ENCODE results near the gene CLEC4C.

The CLEC4C gene

DNA sequence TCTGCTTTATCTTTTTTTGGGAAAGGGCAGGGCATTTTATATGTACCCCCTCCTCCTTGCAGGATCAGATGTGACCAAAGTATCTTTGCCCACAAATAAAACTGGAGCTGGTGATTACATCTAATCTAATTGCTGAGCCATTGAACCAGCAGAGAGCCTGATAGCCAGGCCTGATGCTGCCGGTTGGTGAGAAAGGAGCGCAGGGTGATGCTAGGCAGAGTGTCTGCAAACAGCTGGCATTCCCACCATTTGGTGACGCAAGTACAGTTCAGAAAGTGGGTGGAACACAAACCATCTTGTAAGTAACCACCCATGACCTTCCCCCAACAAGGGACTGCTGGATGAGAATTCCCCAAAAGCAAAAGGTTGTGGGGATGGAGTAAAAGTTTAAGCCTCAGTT, 23.2 kb downstream of the CLEC4C start:
- DNase-seq (ENCODE audit: low read depth) = no peak

DNA sequence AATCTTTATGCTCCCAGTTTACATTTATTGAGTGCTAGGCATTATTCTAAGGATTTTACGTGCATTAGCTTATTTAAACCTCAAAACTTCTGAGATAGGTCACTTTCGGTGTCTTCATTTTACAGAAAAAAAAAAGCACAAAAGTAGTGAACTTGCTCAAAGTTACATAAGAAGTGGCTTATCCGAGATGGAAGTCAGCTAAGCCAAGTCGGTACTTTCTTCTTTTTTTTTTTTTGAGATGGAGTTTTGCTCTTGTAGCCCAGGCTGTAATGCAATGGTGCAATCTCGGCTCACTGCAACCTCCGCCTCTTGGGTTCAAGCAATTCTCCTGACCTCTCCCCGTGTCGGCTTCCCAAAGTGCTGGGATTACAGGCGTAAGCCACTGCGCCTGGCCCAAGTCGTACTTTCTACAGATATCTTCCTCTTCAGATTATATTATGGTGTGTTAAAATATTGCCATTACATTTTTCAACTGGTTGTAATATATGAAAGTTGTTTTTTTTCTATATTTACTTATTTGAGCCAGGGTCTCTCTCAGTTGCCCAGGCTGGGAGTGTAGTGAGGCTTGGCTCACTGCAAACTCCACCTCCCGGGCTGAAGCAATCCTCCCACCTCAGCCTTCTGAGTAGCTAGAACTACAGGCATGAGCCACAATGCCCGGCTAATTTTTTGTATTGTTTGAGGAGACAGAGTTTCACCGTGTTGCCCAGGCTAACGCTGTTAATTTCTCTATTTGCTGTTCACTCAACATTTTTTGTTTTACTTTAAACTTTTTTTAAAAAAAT, 27.0 kb downstream of the CLEC4C start:
- DNase-seq (ENCODE audit: low read depth) = no peak

DNA sequence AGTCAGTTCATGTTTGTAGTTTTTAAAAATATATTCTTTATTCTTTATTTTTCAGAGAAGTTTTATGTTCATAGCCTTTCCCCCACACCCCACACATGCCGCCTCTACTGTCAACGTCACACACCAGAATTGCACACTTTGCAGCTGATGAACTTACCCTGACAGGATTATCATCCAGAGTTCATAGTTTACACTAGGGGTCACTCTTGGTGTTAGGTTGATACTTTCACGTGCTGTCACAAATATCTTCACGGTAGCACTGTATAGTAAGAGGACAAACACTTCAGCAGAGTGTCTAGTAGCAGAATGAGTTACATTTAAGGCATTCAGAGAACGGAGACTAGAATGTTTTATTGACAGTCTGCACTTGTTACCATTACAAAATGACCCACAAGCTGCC, 30.8 kb downstream of the CLEC4C start:
- DNase-seq (ENCODE audit: low read depth) = no peak

DNA sequence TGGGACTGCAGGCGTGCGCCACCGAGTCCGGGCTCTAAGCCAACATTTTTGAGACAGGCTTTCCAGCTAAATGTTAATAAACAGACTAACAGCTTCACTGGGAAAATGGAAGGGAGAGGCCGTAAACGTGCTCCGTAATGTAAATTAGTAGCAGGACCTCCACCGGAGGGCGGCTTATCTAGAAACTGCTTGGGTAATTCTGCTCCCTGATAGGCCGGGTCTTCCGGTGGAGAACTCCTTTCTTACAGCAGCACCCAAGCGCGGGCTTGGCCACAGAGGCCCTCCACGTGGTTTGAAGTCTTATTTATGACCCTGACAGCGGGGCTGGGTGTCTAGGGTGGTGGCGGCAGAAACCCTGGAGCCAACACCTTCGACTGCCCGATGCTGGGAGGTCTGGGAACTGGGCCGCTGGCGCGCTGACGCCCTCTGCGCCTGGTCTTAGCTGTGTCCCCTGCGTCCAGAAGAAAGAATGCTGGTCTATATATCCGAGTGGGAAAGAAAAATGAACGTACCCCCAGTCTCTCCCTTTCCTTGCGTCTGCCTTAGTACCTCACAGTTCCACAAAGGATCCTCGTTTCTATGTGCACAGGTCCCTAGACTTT, 34.2 kb downstream of the CLEC4C start:
- DNase-seq (ENCODE audit: low read depth) = no peak

DNA sequence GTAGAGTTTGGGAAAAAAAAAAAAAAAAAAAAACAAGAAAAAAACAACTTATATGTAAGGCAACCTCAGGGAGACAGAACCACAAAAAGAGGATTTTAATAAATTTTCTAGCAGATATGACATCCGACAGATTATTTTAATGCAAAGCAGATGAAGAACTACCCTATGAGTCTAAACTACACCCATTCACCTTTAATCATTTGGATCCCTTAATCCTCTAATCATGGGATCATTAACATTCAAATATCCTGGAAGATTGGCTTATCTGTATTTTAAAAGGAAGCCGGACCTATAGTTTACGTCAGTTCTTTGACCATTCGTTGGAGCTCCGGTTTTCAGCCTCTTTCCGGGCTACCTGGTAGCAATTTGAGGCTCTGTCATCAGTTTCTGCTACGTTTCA, 36.0 kb downstream of the CLEC4C start, which contains the start of gene DPPA3:
TSS of gene DPPA3 (plus strand) at position 301 of the 400 bp plus-strand sequence. CDS start 138 bp downstream, outside the sequence.
- no peak for DNase-seq (ENCODE audit: low read depth)

DNA sequence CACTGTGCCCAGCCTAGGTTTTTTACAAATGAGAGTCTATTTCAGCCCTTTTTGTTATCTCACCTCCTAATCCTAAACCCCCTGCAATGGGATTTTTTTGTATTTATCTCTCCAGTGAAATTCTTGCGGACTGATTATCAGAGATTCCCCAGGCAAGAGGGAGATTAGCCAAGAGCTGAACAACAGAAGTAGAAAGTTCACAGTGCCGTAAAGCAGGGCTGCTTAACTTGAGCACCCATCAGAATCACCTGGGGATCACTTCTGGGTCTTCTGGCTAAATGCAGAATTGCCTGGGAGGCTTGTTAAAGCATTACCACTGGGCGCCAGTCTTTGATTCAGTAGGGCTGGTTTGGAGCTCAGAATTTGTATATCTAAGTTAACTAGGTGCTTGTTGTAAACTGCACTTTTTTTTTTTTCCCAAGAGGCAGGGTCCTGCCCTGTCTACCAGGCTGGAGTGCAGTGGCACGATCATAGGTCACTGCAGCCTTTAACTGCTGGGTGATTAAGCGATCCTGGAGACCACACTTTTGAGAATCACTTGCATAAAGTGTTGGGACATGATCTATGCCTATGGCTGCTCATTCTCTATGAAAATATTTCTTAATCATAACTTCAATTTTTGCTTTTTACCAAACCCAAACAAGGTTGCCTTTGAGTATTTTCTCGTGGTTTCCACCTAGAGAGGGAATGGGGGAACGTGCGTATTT, 37.1 kb downstream of the CLEC4C start:
- no peak for DNase-seq (ENCODE audit: low read depth)

DNA sequence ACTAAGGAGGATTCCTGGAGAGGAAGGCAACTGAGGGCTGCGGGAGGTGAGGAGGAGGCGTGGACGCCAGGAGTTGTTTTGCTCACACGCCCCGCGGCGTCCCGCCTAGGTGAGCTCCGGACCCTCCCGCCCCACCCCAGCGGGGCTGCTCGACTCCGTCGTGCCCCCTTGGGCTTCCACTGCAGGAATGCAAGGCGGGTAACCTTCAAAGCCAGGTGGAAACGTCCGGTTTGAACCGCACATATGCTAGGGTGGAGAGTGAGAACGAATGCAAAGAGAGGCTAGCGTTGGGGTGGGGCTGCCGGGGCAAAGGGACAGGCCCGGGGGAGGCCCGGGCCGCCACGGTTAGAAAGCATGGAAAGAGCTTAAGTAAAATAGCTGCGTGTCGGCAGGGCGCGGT, 41.3 kb downstream of the CLEC4C start:
- DNase-seq (ENCODE audit: low read depth) = no peak

DNA sequence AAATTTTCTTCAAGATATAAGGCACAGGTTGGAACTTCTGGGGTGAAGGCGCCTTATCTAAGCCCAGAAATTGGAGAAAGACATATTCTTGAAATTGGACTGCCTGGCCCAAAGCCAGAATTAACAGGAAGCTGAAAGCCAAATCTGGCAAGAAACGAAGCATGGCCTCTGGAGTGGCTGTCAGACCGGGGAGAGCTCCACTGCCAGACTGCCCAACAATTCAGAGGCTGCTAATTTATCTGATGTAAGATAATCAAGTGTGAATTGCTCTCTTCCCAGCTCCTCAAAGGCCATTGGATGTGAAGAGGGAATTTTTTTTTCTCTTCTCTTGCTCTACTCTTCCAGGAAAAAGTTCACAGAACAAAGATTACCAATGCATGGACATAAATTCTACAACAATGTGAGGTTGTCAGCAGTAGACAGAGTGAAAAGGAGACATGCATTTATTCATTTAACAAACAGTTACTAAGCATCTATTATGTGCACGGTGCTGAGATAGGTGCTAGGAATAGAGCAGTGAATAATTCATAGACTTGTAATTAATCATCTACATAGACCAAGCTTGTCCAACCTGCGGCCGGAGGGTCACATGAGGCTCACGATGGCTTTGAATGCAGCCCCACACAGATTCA, 51.5 kb downstream of the CLEC4C start, which contains the start of gene GDF3:
TSS of gene GDF3 (minus strand) at position 210 of the 632 bp plus-strand sequence. CDS start at position 163, 47 bp downstream.
- DNase-seq (ENCODE audit: low read depth) = no peak

DNA sequence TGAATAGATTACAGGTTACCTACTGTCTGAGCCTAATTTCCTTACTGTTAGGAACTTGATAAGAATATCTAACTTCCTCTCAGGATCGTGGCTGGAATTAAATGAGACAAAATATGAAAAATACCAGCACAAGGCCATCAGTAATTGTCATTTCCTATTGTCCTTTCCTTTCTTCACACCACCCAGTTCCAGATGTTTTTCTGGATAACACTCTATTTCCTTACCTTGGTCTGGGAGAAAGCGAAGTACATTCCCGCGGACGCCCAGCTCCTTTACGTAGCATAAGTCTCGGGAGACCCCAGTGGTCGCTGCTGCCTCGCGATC, 52.0 kb downstream of the CLEC4C start:
- no peak for DNase-seq (ENCODE audit: low read depth)

DNA sequence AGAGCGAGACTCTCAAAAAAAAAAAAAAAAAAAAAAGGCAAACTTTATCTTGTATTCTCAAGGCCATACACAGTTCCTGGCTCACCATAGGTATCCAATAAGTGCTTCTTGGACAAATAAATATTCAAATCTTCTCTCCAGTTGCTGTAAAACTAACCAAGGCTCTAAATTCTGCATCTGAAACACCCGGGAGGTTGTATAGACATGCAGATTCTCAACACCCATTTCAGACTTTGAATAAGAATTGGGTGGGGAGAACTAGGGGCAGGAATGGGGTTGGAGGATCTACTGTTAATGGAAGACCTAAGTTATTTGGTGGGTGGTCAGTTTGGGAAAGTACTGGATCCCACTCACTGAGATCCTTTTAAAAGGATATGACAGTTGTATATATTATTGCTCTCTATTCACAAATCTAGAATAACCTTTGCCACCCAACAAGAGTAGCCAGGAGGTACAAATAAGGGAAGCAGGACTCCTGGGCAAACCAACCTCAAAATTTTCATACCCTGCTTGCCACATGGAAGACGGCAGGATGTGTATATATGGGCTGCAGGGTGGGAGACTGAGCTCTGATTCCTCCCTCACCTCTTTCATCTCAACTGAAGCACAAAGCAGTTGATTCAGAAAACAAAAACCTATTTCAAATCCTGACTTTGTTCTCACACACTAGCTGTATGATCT, 52.5 kb downstream of the CLEC4C start:
- no peak for DNase-seq (ENCODE audit: low read depth)

DNA sequence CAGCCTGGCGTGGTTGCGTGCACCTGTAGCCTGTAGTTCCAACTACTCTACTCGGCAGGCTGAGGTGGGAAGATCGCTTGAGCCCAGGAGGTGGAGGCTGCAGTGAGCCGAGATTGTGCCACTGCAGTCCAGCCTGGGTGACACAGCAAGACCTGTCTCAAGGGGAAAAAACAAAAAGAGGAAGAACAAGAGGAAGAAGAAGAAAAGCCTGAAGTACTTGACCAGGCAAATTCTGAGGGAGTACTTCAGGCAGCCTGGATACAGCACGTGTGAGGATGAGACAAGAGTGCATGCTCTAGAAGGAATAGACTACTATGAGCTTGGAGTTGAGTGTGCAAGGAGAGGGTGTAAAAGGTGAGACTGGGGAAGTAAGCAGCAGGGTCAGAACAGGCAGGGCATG, 53.4 kb downstream of the CLEC4C start:
- DNase-seq (ENCODE audit: low read depth) = no peak

DNA sequence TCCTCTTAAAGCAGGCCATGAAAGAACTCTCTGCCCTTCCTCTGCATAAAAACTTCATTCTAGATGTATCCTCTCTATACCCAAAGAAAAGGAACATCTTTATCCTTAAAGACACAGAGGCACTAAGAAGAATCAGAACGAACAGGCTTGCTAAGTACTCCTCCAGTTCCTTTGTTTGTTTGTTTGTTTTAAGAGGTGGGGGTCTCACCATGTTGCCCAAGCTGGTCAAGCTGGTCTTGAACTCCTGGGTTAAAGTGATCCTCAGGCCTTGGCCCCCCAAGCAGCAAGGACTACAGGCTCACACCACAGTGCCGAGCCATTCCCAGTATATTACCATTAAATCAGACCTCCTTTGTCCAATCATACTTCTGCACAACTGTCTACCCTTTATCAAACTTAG, 65.6 kb downstream of the CLEC4C start:
- DNase-seq (ENCODE audit: low read depth) = no peak
